DOHH2 (cell line): Measurements from ENCODE around the gene SLC7A4.

Experiments used
- H3F3A ChIP-seq: fragments of 200-600 bp; sonication (generic), shearing (Covaris generic); 2 replicates; pipeline ENCODE4 v1.6.0; 2016; ENCODE audit warnings: antibody characterized with exemption, mild to moderate bottlenecking; ENCODE audit not compliant: control insufficient read depth, insufficient read depth
- H3K27ac ChIP-seq: fragments of 200-600 bp; sonication (generic); 2 replicates; pipeline ENCODE4 v1.5.1; 2014; ENCODE audit warnings: low read depth, mild to moderate bottlenecking, low read length, moderate library complexity
- H3K27me3 ChIP-seq: fragments of 200-600 bp; sonication (generic); 2 replicates; pipeline ENCODE4 v1.6.1; 2014; ENCODE audit warnings: mild to moderate bottlenecking, low read length, mixed read lengths; ENCODE audit not compliant: control insufficient read depth
- H3K36me3 ChIP-seq: fragments of 200-600 bp; sonication (generic); 2 replicates; pipeline ENCODE4 v1.6.1; 2014; ENCODE audit warnings: mild to moderate bottlenecking, low read length, moderate library complexity, mixed read lengths; ENCODE audit not compliant: control insufficient read depth
- H3K4me1 ChIP-seq: fragments of 200-600 bp; sonication (generic); 2 replicates; pipeline ENCODE4 v1.6.1; 2014; ENCODE audit warnings: mild to moderate bottlenecking, low read length, mixed read lengths; ENCODE audit not compliant: control insufficient read depth
- H3K4me2 ChIP-seq: fragments of 200-600 bp; sonication (generic); 2 replicates; pipeline ENCODE4 v1.6.0; 2014; ENCODE audit warnings: mild to moderate bottlenecking, low read length, moderate library complexity
- H3K4me3 ChIP-seq: fragments of 200-600 bp; sonication (generic); 2 replicates; pipeline ENCODE4 v1.5.1; 2014; ENCODE audit warnings: mild to moderate bottlenecking, low read length, mixed read lengths
- H3K79me2 ChIP-seq: fragments of 200-600 bp; sonication (generic); 2 replicates; pipeline ENCODE4 v1.6.1; 2014; ENCODE audit warnings: mild to moderate bottlenecking, low read length, mixed read lengths; ENCODE audit not compliant: control insufficient read depth
- H3K9me2 ChIP-seq: fragments of 200-600 bp; sonication (generic); replicated peaks from 2 replicates; pipeline ENCODE4 v1.6.1; 2014; ENCODE audit warnings: mild to moderate bottlenecking, low read length, mixed read lengths; ENCODE audit not compliant: control insufficient read depth
- H3K9me3 ChIP-seq: fragments of 200-600 bp; sonication (generic); 2 replicates; pipeline ENCODE4 v1.6.1; 2014; ENCODE audit warnings: antibody characterized with exemption, low read length, mixed read lengths; ENCODE audit not compliant: control insufficient read depth, insufficient read depth
- H4K20me1 ChIP-seq: fragments of 200-600 bp; sonication (generic); 2 replicates; pipeline ENCODE4 v1.6.0; 2014; ENCODE audit warnings: low read depth, mild to moderate bottlenecking, antibody characterized with exemption, low read length, moderate library complexity; ENCODE audit not compliant: control insufficient read depth, insufficient read depth
- EZH2phosphoT487 ChIP-seq: fragments of 200-600 bp; sonication (generic); IDR thresholded peaks from 2 replicates; pipeline ENCODE4 v1.6.1; 2017; ENCODE audit warnings: borderline replicate concordance, mild to moderate bottlenecking, antibody characterized with exemption, low read length, moderate library complexity, mixed read lengths
- TF ChIP-seq, protein P1 (sequence below): fragments of 200-600 bp; sonication (generic); IDR thresholded peaks from one replicate; pipeline ENCODE4 v1.5.1; 2014; ENCODE audit warnings: antibody characterized with exemption, mild to moderate bottlenecking, low read depth, low read length; ENCODE audit not compliant: poor library complexity, severe bottlenecking

SLC7A4 gene

DNA sequence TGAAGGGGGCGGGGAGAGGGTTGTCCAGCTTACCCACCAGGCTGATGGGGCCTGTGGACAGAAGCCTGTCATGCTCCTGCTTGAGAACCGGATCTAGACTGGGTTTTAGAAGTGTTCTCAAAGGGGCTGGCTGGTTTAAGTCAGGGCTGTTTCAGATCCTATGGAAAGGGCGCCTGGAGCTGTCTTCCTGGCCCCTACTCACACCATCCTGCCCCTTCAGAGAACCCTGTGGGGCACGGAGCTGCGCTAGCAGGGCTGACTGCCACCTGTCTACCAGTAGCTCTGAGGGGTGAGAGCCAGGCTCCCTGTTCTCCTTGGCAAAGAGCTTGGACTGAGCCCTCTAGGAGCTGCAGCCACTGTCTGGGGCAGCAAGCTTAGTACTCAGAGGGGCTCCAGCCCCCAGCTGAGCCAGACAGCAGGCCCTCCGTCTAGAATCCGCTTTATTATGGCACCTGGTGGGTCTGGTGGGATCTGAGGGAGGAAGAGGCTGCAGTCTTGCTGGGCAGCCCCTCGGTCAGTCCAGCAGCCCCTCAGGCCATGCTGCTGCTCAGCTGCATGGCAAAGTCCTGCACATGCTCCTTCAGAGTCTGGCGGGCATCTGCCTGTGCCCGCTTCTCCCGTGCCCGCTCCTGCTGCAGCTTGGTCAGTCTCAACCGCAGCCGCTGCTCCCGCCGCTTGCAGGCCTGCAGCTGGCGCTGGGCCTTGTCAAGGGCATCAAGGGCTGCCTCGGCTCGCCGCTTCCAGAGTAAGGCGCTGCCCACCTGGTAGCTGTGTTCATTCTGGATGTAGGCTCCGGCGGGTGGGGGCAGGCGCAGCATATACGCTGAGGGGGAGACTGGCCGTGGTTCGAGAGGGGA is 32.8 kb downstream of the SLC7A4 start:
- peak overlapping the region; percentile 91 for H3K4me2 ChIP-seq
- H3K9me2 ChIP-seq: no peaks in the 10 kb centered on the region
- peaks cover 9% of the 10 kb centered on the region for H3F3A ChIP-seq
- no peak overlapping the region for H3K27ac ChIP-seq
- H3K4me3 ChIP-seq: peak overlapping the region; percentile 92
- H4K20me1 ChIP-seq: no peaks in the 10 kb centered on the region
- H3K9me3 ChIP-seq: no peaks in the 10 kb centered on the region
- H3K79me2 ChIP-seq: peaks cover 35% of the 10 kb centered on the region
- TF ChIP-seq, protein P1, sequence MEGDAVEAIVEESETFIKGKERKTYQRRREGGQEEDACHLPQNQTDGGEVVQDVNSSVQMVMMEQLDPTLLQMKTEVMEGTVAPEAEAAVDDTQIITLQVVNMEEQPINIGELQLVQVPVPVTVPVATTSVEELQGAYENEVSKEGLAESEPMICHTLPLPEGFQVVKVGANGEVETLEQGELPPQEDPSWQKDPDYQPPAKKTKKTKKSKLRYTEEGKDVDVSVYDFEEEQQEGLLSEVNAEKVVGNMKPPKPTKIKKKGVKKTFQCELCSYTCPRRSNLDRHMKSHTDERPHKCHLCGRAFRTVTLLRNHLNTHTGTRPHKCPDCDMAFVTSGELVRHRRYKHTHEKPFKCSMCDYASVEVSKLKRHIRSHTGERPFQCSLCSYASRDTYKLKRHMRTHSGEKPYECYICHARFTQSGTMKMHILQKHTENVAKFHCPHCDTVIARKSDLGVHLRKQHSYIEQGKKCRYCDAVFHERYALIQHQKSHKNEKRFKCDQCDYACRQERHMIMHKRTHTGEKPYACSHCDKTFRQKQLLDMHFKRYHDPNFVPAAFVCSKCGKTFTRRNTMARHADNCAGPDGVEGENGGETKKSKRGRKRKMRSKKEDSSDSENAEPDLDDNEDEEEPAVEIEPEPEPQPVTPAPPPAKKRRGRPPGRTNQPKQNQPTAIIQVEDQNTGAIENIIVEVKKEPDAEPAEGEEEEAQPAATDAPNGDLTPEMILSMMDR: no peak
- TF ChIP-seq EZH2phosphoT487: no peak
- peaks cover 28% of the 10 kb centered on the region for H3K4me1 ChIP-seq
- peaks cover 56% of the 10 kb centered on the region for H3K36me3 ChIP-seq
- no peaks in the 10 kb centered on the region for H3K27me3 ChIP-seq

DNA sequence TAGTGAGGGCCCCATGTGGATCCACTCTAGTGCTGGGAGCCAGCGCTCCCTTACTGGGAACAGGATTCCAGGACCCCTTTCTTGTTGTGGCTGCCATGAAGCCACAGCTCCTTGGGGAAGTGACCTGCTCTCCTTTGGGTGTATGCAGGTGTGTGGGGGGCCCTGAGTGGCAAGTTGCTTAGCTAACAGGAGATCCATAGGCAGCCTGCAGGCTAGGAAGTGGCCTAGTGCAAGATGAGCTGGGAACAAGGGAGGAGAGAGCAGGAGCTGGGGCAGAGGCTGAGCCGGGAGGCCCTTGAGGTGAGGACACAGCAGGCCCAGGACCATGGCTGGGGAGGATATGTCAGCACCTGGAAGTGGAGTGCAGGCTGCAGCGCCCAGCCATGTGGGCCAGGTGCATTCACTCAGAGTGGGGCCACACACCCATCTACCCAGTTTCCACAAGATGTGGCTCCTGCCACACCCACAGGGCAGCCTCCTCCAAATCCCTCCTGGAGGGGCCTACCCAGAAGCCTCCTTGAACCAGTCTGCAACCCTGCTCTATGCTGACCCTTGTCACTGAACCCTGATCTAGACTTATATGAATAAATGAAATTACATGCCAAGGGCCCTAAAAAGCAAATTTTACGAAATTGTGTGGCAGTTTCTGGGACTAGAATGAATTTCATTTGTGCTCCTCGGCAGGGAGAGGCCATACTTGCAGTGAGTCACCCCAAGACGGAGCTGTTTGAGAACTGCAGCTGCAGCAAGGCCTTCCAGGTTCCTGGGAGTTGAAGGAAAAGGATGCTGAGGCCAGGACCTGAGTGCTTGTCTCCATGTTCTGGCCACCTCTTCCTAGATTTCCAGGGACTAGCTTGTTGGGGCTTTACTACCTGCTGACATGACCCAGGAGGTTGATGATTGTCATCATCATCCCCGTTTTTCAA is 33.7 kb downstream of the SLC7A4 start:
- Histone ChIP-seq H3K79me2 (peaks cover 32% of the 10 kb centered on the region), H3F3A (peaks cover 7% of the 10 kb centered on the region), H3K4me3 (no peak overlapping the region), H3K27ac (no peak overlapping the region), H4K20me1 (no peaks in the 10 kb centered on the region), H3K4me1 (peaks cover 24% of the 10 kb centered on the region), H3K9me3 (no peaks in the 10 kb centered on the region), H3K36me3 (peaks cover 56% of the 10 kb centered on the region), H3K27me3 (no peaks in the 10 kb centered on the region), H3K9me2 (no peaks in the 10 kb centered on the region), H3K4me2 (no peak overlapping the region)
- TF ChIP-seq EZH2phosphoT487: no peak
- TF ChIP-seq, protein P1: no peak

DNA sequence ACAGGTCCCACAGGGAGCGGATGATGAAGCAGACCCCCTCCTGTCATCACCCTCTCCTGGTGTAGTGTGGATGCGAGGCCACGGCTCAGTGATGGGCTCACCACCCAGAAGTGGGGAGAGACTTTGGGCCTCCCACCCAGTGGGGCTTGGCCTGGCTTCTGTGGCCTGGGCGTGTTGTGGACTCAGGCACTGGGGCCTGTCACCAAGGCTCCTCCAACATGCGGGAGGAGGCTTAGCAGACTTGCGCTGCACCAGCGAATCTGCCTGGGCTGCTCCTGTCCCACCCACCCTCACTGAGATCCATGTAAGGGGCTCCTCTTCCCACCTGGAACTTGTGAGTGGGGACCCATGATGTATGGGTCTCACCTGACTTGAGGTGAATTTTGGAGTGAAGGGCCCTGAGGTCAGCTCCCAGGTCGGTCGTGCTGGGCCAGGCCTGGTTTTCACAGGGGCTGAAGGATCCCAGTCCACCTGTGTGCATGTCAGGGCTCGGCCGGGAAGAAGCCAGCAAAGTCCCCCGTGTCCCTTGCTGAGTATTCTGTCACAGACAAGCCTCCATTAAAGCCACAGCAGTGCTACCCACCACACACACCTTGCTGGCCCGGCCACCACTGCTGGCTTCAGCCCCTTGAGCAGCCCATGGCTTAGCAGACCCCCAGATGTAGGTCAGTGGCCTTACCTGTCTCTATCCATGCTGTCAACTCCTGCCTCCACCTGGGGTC is 34.7 kb downstream of the SLC7A4 start:
- Histone ChIP-seq H3K4me3 (no peak overlapping the region), H3K4me1 (peaks cover 14% of the 10 kb centered on the region), H4K20me1 (no peaks in the 10 kb centered on the region), H3K36me3 (peaks cover 58% of the 10 kb centered on the region), H3K9me3 (no peaks in the 10 kb centered on the region), H3K4me2 (no peak overlapping the region), H3K9me2 (no peaks in the 10 kb centered on the region), H3F3A (peaks cover 7% of the 10 kb centered on the region), H3K27ac (no peak overlapping the region), H3K79me2 (peaks cover 23% of the 10 kb centered on the region), H3K27me3 (no peaks in the 10 kb centered on the region)
- no peak for TF ChIP-seq EZH2phosphoT487
- TF ChIP-seq, protein P1: no peak
